GM12878 (cell line): ENCODE results near the gene POLK.

Source experiments
- E4F1 ChIP-seq: fragments of 450-650 bp; IDR thresholded peaks from 2 replicates; pipeline ENCODE4 v1.6.1; 2018; ENCODE audit warnings: borderline replicate concordance, mild to moderate bottlenecking; ENCODE audit not compliant: partially characterized antibody
- EP300 ChIP-seq, 2 experiments: fragments of 150-350 bp in 1 of 2; IDR thresholded peaks; 2 replicates each; pipeline ENCODE4 v1.6.1; 2011 to 2012; ENCODE audit warnings: low read depth in 2 of 2, low read length in 2 of 2, borderline replicate concordance in 1 of 2, improper control_type of control experiment in 1 of 2, inconsistent platforms in 1 of 2; ENCODE audit not compliant: control insufficient read depth in 1 of 2
- MYC ChIP-seq: IDR thresholded peaks from 2 replicates; pipeline ENCODE4 v1.6.1; 2011; ENCODE audit warnings: mild to moderate bottlenecking, low read length, moderate library complexity, inconsistent platforms; ENCODE audit not compliant: insufficient read depth, insufficient replicate concordance, insufficient read length, severe bottlenecking
- ZNF274 ChIP-seq: IDR thresholded peaks from one replicate; pipeline ENCODE4 v1.8.0; 2011; ENCODE audit not compliant: insufficient read length, insufficient read depth

GRCh38 chr5:75603821-75604220 lies 92.1 kb downstream of the POLK start:
- TF ChIP-seq E4F1 (no peak), ZNF274 (no peak), MYC (no peak), EP300 (IDR thresholded peaks at IDR 0.05; ENCODE audit: borderline replicate concordance in 1 of 2, control insufficient read depth in 1 of 2, low read depth in 2 of 2, low read length in 2 of 2) (no peak)
